NCI-H446 treated with DMSO at 0.1 percent for 48 hours (cell line): ENCODE data around the gene SNN.

Source experiments
- DNase-seq: peaks from one replicate; lab custom pipeline; 2025; lab: John Stamatoyannopoulos, UW

Gene SNN

DNA sequence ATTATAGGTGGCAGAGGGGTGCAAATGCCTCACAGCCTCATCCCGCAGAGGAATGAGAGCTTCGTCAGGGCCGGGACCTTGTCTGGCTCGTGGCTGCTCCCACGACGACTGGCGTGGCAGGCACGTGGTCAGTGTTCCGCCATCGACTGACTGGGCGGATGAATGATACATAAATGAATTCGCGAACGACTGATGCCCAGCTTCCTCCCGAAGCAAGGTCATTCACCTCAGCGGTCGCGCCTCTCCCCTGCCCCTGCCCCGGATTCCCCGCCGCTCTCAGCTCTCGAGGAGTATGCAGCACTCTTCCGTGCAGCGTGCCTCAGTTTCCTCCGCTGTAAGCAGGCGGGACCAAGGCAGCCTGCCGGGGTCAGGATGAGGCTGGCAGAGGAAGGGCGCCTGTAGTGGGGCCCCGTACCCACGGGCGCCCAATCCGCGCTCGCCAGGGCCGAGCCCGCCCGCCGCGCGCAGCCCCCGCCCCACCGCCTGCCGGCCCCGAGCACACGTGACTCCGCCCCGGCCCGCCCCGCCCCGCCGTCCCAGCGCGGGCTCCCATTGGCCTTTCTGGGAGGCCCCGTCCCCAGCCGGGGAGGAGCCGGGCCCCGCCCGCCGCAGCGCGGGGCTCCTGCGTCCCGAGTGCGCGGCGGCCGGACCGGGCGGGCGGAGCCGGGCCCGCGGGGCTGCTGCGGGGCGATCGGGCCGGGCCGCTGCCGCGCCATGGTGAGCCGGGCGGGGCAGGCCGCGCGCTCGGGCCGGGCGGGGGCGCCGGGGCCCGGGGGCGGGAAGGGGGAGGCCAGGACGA, at the start of gene SNN:
Gene SNN, plus strand, starts transcription at position 632 of the 799 bp plus-strand sequence. CDS start 7,605 bp downstream, outside the sequence.
- peak; percentile 60 for DNase-seq

DNA sequence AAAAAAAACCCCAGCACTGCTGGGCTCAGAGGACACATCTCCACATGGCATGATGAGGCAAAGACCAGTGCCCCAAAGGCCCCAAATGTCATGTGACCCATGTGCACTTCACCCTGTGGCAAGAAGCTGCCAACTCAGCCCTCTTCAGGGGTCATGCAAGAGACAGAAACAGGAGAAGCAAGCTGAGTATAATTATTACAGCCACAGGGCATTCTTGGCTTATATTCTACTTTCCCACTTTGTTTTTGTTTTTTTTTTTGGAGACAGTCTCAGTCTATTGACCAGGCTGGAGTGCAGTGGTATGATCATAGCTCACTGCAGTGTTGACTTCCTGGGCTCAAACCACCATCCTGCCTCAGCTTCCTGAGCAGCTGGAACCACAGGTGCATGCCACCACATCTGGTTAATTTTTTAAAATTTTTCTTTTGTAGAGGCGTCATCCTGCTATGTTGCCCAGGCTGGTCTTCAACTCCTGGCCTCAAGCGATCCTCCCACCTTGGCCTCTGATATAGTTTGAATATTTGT, 48.9 kb upstream of the SNN start:
- DNase-seq = no peak

DNA sequence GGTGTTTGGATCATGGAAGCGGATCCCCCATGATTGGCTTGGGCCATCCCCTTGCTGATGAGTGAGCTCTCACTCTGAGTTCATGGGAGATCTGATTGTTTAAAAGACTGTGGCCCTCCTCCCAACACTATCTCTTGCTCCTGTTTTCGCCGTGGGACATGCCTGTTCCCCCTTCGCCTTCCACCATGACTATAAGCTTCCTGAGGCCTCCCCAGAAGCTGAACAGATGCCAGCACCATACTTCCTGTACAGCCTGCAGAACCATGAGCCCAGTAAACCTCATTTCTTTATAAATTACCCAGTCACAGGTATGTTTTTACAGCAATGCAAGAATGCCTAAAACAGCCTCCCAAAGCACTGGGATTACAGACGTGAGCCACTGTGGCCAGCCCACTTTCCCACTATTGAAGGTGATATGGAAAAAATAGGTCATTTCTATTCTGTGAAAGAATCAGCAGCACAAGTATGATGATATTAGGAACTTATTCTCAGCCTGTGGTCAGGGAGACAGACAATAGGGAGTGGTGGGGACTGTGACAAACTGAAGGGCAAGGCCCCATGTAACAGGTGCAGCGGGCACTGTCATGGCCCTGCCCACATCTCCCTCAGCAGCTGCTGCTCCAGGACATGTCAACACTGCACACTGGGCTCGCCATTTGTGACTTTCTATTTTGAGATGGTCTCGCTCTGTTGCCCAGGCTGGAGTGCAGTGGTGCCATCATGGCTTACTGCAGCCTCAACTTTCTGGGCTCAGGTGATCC, 47.8 kb upstream of the SNN start:
- no peak for DNase-seq

DNA sequence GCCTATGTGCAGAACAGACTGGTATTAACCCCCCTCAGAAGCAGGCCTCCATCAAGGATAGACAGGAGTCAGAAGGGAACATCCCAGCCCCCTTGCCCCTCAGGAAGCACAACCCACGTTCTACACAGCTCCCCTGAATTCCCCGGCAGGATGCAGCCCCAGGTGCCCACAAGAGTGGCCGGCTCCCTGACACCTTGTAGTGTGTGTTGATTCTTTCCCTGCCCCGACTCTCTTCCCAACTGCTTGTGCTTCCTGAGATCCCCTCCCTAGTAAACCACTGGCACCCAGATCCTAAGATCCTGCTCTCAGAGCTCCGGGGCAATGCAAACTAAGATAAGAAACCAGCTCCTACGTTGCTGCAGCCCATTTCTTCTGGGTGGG, 46.7 kb upstream of the SNN start:
- DNase-seq = no peak

DNA sequence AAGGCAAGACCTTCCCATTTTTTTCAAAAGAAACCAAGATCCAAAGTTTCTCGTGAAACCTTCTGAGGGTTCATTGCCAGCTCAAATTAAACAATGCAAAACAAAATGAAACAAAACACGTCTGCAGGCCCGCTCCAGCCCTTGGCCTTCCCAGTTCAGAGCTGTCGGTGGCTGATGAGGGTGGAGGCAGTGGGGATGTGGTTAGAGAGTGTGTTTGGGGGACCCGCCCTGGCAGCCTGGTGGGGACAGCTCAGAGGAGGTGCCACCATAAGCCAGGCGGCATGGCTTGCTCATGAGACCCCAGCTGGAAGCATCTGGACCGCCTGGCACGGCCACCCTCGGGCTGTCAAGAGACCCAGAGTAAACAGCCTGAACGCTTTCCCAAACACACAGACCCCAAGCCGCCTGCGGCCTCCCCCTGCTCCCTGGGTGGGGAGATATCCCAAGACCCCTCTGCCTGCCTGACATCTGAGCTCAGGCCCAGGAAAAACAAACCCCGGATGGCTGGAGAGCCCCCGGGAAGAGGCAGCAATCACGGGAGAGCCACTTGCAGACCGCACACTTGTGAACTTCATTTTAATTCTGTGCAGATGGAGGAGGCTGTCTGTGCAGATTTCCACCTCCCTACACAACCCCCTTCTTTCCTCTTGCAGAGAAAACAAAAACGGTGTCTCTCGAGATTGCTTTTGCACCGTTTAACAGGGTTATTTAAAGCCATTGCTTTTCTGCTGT, 46.2 kb upstream of the SNN start:
- no peak for DNase-seq

DNA sequence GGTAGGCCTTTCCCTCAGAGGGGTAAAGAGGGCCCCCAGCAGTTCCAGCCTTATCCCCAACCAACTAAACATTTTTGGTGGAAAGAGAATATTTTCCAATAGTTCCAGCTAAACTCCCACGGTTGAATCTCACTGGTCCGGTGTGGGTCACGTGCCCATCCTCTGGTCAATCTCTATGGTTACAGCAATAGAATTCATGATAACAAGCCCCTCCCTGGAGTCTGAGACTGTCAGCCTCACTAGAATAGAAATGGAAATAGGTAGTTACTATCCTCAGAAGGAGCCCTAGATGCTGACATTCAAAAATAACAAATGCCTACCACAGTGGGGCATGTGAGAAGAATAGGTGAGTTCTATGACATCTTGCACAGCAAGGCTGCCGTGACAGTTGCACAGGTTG, 44.0 kb upstream of the SNN start:
- DNase-seq = no peak

DNA sequence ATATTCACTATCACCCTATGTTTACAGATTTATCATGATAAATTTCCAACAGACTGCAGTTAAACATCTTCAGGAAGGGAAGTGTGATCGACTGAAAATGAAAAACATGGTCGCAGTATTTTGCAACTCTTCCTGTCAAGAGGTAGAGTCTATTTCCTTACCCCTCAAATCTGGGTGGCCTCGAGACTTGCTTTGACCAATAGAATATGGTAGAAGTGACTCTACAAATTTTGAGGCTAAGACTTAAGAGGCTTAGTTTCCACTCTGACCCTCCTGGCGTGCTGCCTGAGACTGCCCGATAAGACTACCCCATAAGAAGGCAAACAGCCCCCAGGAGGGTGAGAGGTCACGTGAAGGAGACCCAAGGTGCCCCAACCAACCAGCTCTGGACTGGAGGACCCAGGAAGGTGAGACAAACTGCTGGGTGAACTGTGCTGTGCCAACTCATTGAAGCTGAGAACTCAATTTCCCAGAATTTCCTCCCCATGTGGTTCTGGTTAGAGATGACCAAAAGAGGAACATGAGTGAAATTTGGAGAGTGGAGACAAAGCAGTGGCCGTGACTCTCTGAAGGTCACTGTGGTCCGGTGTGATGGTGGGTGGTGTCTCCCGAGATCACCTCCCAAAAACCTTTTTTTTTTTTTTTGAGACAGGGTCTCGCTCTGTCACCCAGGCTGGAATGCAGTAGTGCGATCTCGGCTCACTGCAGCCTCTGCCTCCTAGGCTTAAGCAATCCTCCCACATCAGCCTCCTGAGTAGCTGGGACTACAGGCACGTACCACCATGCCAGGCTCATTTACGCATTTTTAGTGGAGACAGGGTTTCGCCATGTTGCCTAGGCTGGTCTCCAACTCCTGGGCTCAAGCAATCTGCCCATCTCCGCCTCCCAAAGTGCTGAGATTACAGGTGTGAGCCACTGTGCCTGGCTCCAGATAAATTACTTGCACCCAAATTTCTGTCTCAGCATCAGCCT, 43.3 kb upstream of the SNN start:
- DNase-seq = no peak

DNA sequence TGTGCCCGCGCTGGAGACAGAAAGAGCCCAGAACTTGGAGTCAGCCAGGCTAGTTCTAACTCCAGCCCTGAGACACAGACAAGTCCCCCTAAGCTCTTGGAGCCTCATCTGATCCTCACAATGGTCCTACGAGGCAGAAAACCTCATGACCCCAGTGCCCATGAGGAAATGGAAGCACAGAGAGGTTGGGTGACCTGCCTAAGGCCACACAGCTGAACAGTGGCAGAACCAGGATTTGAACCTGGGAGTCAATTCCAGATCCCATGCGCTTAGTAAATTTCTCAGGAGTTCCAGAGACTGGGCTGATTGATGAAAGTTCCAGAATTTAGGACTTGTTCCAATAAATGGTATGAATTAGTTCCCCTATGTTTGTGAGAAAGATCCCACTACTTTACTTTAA, 42.5 kb upstream of the SNN start:
- no peak for DNase-seq

DNA sequence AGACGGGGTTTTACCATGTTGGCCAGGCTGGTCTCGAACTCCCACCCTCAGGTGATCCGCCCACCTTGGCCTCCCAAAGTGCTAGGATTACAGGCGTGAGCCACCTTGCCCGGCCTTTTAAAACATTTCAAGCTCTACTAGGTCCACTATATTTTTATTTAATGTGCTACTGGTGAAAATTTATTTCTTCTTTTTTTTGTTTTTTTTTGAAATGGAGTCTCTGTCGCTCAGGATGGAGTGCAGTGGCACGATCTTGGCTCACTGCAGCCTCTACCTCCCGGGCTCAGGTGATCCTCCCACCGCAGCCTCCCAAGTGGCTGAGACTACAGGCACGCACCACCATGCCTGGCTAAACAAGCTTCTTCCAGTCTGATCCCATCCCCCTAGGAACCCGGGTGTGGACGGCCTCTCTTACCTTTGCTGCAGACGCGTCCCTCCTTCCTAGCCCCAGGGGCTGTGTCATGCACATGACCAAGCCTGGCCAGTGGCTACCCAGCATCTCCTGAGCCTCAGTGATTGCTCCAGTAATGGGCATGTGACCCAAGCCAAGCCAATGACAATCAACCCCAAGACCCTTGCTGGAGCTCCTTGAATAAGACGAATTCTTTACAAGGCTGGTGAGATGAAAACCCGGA, 41.5 kb upstream of the SNN start:
- DNase-seq = no peak

DNA sequence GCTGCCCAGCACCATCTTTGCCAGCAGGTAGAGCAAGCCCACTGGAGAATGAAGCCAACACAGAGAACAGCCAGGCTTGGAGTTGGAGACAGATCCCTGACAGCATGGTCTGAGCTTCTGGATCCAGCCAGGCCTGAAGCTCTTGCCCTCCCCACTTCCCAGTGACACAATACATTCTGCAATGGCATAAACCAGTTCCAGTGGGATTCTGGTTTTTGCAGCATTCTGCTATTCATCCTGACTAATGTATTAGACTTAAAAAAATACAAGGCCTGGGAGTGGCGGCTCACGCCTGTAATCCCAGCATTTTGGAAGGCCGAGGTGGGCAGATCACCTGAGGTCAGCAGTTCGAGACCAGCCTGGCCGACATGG, 41.0 kb upstream of the SNN start:
- no peak for DNase-seq

DNA sequence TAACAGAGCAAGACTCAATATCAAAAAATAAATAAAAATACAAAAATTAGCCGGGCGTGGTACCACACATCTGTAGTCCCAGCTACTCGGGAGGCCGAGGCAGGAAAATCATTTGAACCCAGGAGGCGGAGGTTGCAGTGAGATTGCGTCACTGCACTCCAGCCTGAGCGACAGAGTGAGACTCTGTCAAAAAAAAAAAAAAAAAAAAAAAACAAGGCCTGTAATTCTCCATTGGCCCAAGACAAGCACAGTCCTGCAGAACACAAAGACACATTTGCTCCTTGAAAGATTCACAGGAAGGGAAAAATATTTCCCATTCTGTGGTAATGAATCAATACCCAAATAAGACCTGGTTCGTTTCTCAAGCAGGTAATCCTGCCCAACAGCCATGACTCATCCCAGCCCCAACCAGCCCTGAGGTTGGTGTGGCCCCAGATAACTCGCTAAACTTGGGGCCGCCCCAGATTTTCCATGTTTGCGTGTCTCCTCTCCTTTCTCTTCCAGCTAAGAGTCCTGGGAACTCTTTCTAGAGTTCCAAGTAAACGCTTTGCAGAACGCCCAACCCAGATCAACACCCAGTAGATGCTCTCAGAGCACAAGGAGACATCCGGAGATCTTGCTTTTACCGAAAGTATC, 40.3 kb upstream of the SNN start:
- no peak for DNase-seq

DNA sequence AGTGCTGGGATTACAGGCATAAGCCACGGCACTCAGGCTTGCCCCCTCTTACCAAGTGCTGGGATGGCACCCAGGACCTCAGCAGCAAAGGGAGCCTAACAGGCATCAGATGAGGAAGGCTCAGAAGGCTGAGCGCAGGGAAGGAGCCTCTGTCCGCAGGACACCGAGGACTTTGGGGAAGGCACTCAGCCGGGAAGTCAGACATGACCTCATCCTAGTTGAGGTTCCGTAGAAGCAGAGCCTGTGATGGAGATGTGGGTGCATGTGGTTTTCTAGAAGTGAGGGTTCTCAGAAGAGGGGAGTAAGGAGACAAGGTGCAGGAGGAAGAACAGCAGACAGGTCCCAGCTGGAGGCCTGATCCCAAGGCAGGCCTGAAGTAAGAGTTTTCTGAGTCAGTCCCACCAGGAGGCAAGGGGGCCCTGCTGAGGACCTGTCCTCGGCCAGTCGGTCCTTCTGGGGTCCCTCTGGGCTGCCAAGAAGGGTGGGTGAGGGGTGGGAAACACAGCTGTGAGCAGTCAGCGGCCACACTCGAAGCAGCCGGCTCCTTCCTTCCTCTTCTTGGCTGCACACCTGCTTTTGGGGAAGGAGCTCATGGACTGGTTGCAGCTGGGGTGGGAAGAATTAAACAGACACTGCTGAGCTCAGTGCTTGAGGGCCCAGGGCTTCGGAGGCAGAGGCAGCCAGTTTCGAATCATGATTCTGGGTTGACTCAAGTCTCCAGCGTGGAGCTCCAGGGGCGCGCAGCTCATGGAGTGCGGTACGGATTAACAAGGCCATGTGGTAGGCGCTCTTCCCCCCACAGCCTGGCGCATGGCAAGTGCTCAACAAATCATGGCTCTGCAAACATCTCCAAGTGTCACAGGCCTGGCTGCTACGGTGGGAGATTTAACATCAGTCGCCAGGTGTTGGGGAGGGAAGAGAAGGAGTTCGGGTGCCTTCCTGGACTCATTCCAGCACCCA, 38.9 kb upstream of the SNN start:
- no peak for DNase-seq

DNA sequence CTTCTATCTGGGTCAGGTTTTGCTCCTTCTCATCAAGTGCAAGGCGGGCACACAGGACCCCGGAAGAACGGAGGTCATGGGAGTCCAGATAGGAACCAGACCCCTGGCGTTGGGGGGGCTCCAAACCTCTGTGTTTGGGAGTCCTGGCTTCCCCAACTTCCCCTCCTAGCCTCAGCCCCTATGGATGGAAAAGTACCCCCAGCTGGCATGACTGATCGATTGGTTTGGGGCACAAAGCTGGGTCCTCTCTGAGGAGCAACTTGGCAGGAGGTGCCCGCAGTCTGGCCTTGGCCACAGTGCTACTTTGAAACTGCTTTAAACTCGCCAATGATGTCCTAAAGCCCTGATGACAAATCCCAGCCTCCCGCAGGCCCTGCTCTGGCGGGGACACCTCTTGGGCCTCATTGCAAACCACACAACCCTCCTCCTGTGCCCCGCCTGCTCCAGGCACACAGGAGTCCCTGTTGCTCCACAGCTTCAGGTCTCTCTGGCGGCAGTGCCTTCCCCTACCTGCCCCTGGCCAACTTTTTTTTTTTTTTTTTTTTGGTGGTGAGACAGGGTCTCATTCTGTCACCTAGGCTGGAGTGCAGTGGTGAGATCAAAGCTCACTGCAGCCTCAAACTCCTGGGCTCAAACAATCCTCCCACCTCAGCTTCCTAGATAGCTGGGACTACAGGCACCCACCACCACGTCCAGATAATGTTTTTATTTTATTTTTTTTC, 38.0 kb upstream of the SNN start:
- DNase-seq = no peak

DNA sequence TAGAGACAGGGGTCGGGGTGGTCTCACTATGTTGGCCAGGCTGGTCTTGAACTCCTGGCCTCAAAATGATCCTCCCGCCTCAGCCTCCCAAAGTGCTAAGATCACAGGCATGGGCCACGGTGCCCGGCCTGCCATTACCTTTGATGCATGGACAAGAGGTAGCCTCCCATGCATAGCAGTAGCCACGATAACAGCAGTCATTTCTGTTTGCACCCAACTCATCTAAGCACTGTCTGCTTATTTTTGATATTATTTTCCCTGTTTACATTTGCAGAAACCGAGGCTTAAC, 37.5 kb upstream of the SNN start:
- no peak for DNase-seq

DNA sequence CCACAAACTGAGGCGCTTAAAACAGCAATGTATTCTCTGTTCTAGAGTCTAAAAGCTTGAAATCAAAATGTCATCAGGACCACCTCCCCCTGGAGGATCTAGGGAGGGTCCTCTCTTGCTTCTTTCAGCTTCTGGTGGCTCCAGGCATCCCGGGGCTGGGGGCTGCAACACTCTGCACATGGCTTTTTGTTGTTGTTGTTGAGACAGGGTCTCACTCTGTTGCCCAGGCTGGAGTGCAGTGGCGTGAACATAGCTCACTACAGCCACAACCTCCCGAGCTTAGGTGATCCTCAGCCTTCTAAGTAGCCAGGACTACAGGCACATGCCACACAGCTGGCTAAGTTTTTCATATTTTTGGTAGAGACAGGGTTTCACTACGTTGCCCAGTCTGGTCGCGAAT, 37.0 kb upstream of the SNN start:
- DNase-seq = no peak

DNA sequence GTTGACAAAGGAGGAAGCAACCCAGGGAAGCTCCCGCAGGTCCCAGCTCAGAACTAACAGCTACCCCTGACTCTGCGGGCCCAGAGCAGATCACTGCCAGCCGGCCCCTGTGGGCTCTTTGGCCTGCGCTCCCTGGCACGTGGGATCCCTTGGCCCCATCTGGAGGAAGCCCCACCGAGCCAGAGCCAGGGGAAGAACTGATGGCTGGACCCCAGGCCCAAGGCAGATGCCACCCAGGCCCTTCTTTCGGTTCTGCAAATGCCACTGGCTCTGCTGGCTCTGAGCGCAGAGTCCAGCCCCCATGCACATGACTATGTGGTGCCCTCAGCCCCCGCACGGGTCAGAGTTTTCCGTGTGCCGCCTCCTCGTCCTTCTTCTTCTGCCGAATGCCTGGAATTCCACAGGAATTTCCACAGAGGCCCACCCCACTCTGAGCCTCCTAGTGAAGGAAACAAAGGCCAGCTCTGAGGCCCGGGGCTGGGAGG, 35.8 kb upstream of the SNN start:
- no peak for DNase-seq

DNA sequence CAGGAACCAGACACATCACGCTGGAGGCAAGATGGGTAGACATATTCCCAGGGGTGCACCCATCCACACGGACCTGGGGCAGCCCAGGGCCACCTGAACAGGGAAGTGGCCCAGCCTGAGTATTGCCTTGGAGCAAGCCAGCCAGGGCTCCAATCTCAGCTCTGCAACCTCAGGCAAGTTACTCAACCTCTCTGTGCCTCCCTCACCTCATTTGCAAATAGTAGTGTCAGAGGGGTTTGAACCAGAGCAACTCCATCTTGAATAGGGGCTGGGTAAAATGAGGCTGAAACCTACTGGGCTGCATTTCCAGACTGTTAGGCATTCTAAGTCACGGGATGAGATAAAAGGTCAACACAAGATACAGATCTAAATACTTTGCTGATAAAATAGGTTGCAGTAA, 35.1 kb upstream of the SNN start:
- no peak for DNase-seq

DNA sequence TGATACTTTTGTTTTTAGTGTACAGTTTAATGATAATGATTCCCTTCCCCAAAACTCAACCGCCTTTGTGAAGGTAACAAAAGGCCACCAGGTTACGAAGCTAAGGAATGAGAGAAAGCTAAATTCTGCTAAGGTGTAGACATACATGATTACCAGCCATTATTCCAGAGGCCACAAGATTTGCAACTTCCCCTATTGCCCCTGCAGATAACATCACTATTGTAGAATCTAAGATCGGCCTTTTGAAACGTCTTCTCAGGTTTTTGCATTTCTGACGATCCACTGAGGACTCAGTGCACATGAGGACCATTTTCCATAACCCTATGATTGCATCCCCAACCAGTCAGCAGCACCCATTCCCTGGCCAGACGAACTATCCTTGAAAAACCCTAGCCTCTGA, 33.9 kb upstream of the SNN start:
- no peak for DNase-seq
